Keratinocyte (primary cell): ENCODE measurements around the gene SPPL2B. TPM values are rescaled to one million over a fixed set of nuclear protein-coding genes. Genes with fewer than 3 reads are reported as not detected.

Source experiments
- DNase-seq: peaks from one replicate; pipeline ENCODE4 v3.0.0-alpha.2; 2011; ENCODE audit warnings: low read depth, missing footprints, low spot score
- FAIRE-seq: peaks from 2 replicates; lab custom pipeline; 2011; peaks lifted over from hg19 to GRCh38; lab: Jason Lieb, UNC
- H2AFZ ChIP-seq: 2 replicates; pipeline ENCODE4 v1.6.0; 2012; ENCODE audit warnings: low read length, control low read depth, inconsistent platforms; ENCODE audit not compliant: control insufficient read depth
- H3K27ac ChIP-seq: 2 replicates; pipeline ENCODE4 v1.5.1; 2011; ENCODE audit warnings: low read length; ENCODE audit not compliant: control insufficient read depth, insufficient read depth
- H3K27me3 ChIP-seq: 3 replicates; pipeline ENCODE4 v1.6.0; 2011; ENCODE audit warnings: low read length; ENCODE audit not compliant: control insufficient read depth, insufficient read depth; ENCODE audit errors: extremely low read depth
- H3K36me3 ChIP-seq, 2 experiments: 2 replicates in 1 of 2; 3 replicates in 1 of 2; pipeline ENCODE4 v1.5.1; 2011; ENCODE audit warnings: low read length in 2 of 2, mild to moderate bottlenecking in 1 of 2; ENCODE audit not compliant: control insufficient read depth in 2 of 2, insufficient read depth in 2 of 2; ENCODE audit errors: extremely low read depth in 1 of 2
- H3K4me1 ChIP-seq: 3 replicates; pipeline ENCODE4 v1.5.1; 2011; ENCODE audit warnings: low read length; ENCODE audit not compliant: control insufficient read depth, insufficient read depth; ENCODE audit errors: extremely low read depth
- H3K4me2 ChIP-seq: 3 replicates; pipeline ENCODE4 v1.6.0; 2011; ENCODE audit warnings: low read depth, low read length; ENCODE audit not compliant: control insufficient read depth, insufficient read depth; ENCODE audit errors: extremely low read depth
- H3K4me3 ChIP-seq, 3 experiments: fragments of 200-600 bp in 1 of 3; sonication (generic) in 1 of 3; 2 replicates in 2 of 3; 3 replicates in 1 of 3; pipeline ENCODE4 v1.5.1; 2011 to 2016; ENCODE audit warnings: low read length in 3 of 3, mild to moderate bottlenecking in 3 of 3, control low read depth in 2 of 3, inconsistent platforms in 1 of 3, low read depth in 1 of 3, mixed read lengths in 1 of 3, mixed run types in 1 of 3, moderate library complexity in 1 of 3; ENCODE audit not compliant: control insufficient read depth in 2 of 3, insufficient read depth in 2 of 3; ENCODE audit errors: extremely low read depth in 1 of 3
- H3K79me2 ChIP-seq: 2 replicates; pipeline ENCODE4 v1.6.0; 2012; ENCODE audit warnings: low read length; ENCODE audit not compliant: control insufficient read depth, insufficient read depth
- H3K9ac ChIP-seq: 3 replicates; pipeline ENCODE4 v1.6.0; 2011; ENCODE audit warnings: low read length; ENCODE audit not compliant: control insufficient read depth, insufficient read depth; ENCODE audit errors: extremely low read depth
- H3K9me1 ChIP-seq: 3 replicates; pipeline ENCODE4 v1.6.0; 2011; ENCODE audit warnings: low read length; ENCODE audit not compliant: control insufficient read depth, insufficient read depth; ENCODE audit errors: extremely low read depth
- H3K9me3 ChIP-seq: 2 replicates; pipeline ENCODE4 v1.5.1; 2012; ENCODE audit warnings: low read depth, low read length; ENCODE audit not compliant: control insufficient read depth
- H4K20me1 ChIP-seq: 3 replicates; pipeline ENCODE4 v1.6.0; 2011; ENCODE audit warnings: low read length; ENCODE audit not compliant: control insufficient read depth, insufficient read depth; ENCODE audit errors: extremely low read depth
- EZH2 ChIP-seq: IDR thresholded peaks from one replicate; pipeline ENCODE4 v1.6.1; 2012; ENCODE audit warnings: inconsistent platforms, mild to moderate bottlenecking, low read length, moderate library complexity
- dilution Hi-C: fragments of 300-500 bp; cut with MboI; formaldehyde crosslinking; loops from one replicate; pipeline ENCODE4 v1.7.0; 2020; ENCODE audit warnings: low sequenced_read_pairs; ENCODE audit not compliant: extremely low pct_ligation_motif_present
- polyA plus RNA-seq, 5 experiments: library from polyadenylated mRNA; depleted of rRNA in 3 of 5; stranded (reverse) in 3 of 5; stranded (forward) in 1 of 5; unstranded in 1 of 5; fragments of >200 nt; gene quantifications; 1 replicate in 1 of 5; 2 replicates in 3 of 5; 3 replicates in 1 of 5; pipeline versions ENCODE4 v1.2.1 to v1.2.3, GENCODE V29; 2011 to 2012; ENCODE audit warnings: missing spikeins in 2 of 5, low read depth in 1 of 5, low replicate concordance in 1 of 5
- TF ChIP-seq, protein P1 (sequence below), 3 experiments: IDR thresholded peaks in 1 of 3; conservative IDR thresholded peaks in 1 of 3; optimal IDR thresholded peaks in 1 of 3; 2 replicates in 2 of 3; 3 replicates in 1 of 3; pipeline versions ENCODE3 to v1.5.1; 2011; ENCODE audit warnings: low read length in 3 of 3, mild to moderate bottlenecking in 3 of 3, moderate library complexity in 2 of 3, control low read depth in 1 of 3, inconsistent platforms in 1 of 3; ENCODE audit not compliant: insufficient read depth in 2 of 3; ENCODE audit errors: extremely low read depth in 1 of 3

SPPL2B gene
- polyA plus RNA-seq, 1 donor (not counting 4 experiments of a cell fraction or from before 2014, with no cell fraction given), result 9.3 TPM

DNA sequence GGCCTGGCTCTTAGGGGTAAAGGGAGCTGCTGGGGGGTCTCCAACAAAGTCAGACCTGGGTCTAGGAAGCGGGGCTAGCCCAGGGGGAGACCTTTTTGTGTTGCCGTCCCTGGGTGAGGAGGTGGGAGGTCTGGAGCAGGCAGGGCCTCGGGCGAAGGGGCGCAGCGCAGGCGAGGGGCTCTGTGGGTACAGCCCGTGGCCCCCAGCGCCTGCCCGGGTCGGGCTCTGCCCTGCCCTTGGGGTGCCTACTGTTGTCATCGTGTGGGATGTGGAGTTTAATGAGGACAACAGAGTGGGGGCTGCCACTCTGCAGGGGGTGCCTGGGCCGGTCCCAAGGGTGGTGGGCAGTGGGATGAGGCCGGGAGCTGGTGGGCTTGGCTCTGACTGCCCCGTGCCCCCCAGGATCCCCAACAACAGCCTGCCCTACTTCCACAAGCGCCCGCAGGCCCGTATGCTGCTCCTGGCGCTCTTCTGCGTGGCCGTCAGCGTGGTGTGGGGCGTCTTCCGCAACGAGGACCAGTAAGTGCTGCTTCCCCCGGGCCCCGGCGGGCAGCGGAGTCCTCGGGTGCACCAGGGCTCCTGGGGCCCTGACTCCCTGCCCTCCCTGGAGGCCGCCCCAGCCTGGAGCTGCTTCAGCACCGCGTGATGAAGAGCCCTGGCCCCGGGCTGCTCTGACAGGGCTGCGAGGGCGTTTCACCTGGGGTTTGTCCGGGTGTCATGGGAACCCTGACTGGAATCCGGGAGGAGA is 12.2 kb downstream of the SPPL2B start:
- no peak for DNase-seq
- no peak for FAIRE-seq

DNA sequence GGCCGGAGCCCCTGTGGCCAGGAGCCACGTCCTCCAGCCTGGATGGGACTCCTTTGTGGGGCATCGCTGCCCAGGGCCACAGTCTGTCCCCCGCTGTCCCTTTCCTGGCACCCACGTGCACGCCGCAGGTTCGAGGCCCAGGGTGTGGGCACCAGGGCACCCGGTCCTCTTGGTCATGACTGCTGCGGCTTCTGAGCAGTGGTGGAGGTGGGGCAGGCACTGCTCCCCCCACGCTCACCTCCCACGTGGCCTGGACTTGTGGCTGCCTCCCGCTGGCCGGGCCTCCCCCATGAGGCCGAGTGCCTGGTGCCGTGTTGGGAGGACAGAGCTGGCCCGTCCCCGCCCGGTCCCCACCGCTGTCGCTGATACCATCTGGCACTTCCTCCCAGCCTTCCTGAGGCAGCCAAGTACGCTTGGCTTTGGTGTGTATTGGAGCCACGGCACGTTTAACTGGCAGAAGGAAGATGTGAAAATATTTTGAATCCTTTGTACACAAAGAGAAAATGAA is 12.8 kb downstream of the SPPL2B start:
- Histone ChIP-seq H3K9ac (no peak overlapping the region), H3K9me3 (no peaks in the 10 kb centered on the region), H3K9me1 (no peaks in the 10 kb centered on the region), H3K36me3 (peaks cover 0 to 4% of the 10 kb centered on the region in 2 experiments), H3K79me2 (peaks cover 3% of the 10 kb centered on the region), H2AFZ (no peak overlapping the region), H3K27ac (no peak overlapping the region), H4K20me1 (no peaks in the 10 kb centered on the region), H3K4me3 (no peak overlapping the region), H3K27me3 (no peaks in the 10 kb centered on the region), H3K4me1 (no peaks in the 10 kb centered on the region), H3K4me2 (no peak overlapping the region)
- FAIRE-seq (no peak), DNase-seq (no peak)
- TF ChIP-seq EZH2, result no peak
- TF ChIP-seq, protein P1, sequence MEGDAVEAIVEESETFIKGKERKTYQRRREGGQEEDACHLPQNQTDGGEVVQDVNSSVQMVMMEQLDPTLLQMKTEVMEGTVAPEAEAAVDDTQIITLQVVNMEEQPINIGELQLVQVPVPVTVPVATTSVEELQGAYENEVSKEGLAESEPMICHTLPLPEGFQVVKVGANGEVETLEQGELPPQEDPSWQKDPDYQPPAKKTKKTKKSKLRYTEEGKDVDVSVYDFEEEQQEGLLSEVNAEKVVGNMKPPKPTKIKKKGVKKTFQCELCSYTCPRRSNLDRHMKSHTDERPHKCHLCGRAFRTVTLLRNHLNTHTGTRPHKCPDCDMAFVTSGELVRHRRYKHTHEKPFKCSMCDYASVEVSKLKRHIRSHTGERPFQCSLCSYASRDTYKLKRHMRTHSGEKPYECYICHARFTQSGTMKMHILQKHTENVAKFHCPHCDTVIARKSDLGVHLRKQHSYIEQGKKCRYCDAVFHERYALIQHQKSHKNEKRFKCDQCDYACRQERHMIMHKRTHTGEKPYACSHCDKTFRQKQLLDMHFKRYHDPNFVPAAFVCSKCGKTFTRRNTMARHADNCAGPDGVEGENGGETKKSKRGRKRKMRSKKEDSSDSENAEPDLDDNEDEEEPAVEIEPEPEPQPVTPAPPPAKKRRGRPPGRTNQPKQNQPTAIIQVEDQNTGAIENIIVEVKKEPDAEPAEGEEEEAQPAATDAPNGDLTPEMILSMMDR (optimal IDR thresholded peaks at IDR 0.05 in 1 of 3, IDR thresholded peaks at IDR 0.05 in 1 of 3, conservative IDR thresholded peaks at IDR 0.05 in 1 of 3; ENCODE audit: extremely low read depth in 1 of 3, insufficient read depth in 2 of 3, low read length in 3 of 3), result no peak
- dilution Hi-C loops, result no loop called here

More for the DNA sequence above, 12.2 kb downstream of the SPPL2B start:
- peaks cover 3% of the 10 kb centered on the region for H3K9me1 ChIP-seq
- H3K27ac ChIP-seq, result no peak overlapping the region
- H3K27me3 ChIP-seq, result no peaks in the 10 kb centered on the region
- H3K9ac ChIP-seq, result no peak overlapping the region
- H3K4me2 ChIP-seq, result no peak overlapping the region
- H3K36me3 ChIP-seq, result peaks cover 3 to 4% of the 10 kb centered on the region in 2 experiments
- TF ChIP-seq, protein P1 (optimal IDR thresholded peaks at IDR 0.05 in 1 of 3, IDR thresholded peaks at IDR 0.05 in 1 of 3, conservative IDR thresholded peaks at IDR 0.05 in 1 of 3; ENCODE audit: extremely low read depth in 1 of 3, insufficient read depth in 2 of 3, low read length in 3 of 3), result no peak
- no peak for TF ChIP-seq EZH2
- no peak overlapping the region for H3K4me3 ChIP-seq
- H3K9me3 ChIP-seq, result no peaks in the 10 kb centered on the region
- no peaks in the 10 kb centered on the region for H3K4me1 ChIP-seq
- H3K79me2 ChIP-seq, result peaks cover 9% of the 10 kb centered on the region
- peaks cover 4% of the 10 kb centered on the region for H4K20me1 ChIP-seq
- dilution Hi-C loops, result no loop called here
- no peak overlapping the region for H2AFZ ChIP-seq
